ENCODE results near the gene AKR1B15.
"Not testable (repeated sequence)": the region's sequence is repeated elsewhere in the genome, so short reads cannot be mapped to it uniquely, and the experiment has no call there.

Gene AKR1B15

GRCh38 chr7:134522601-134523000 lies 26.3 kb upstream of the AKR1B15 start:
- no peak for TF ChIP-seq CTCF (IDR thresholded peaks at IDR 0.05; ENCODE audit: borderline replicate concordance, insufficient read depth, low read depth, low read length)

GRCh38 chr7:134525449-134525848 lies 23.5 kb upstream of the AKR1B15 start:
- not testable (repeated sequence) for H3K4me3 ChIP-seq (ENCODE audit: low read depth, low read length)

More at GRCh38 chr7:134522601-134523000, 26.3 kb upstream of the AKR1B15 start:
- H3K4me3 ChIP-seq (ENCODE audit: low read depth, low read length), result no peak overlapping the region

DNA sequence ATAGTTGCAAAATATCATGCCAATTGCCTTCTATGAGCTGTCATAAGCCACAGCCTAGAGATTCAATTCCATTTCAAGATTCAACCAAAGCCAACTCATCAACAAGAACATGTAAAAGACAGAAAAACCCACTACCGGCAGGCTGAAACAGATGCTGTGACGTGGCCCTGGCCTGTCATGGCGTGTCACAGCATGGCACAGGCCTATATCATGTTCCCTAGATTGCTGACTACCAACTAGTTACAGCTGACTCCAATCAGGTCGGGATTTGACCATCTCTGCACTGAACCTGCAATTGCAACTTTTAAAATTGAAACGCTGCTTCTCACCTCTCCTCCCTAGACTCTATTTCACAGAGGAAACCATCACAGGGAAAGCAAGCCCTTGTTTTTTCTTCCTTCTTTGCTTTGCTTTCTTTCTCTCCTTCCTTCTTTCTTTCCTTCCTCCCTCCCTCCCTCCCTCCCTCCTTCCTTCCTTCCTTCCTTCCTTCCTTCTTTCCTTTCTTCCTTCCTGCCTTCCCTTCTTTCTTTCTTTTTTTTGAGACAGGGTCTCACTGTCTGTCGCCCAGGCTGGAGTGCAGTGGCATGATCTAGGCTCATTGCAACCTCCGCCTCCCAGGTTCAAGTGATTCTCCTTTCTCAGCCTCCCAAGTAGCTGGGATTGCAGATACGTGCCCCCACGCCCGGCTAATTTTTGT lies 22.2 kb upstream of the AKR1B15 start:
- H3K4me3 ChIP-seq (ENCODE audit: low read depth, low read length), result not testable (repeated sequence)

DNA sequence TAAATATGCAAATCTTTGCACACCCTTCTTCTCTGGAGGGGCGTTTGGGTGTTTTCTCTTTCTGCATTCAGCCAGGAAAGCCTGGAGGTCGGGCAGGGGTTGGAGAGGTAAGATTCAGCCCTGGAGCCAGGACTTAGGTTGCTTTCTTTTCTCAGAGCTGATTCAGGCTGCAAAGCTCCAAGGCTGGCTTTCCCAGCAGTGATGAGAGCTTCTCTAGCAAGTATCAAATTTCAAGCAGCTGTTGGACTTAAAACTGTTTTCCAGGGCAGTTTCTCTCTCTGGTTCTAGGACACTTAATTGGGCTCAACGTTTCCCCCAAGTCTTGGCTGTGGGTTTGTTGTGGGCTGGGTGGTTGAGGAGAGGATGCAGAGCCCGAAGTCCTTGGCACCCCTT lies 20.9 kb upstream of the AKR1B15 start:
- H3K4me3 ChIP-seq (ENCODE audit: low read depth, low read length), result no peak overlapping the region
- no peak for TF ChIP-seq CTCF (IDR thresholded peaks at IDR 0.05; ENCODE audit: borderline replicate concordance, insufficient read depth, low read depth, low read length)

GRCh38 chr7:134528749-134529148 lies 20.2 kb upstream of the AKR1B15 start:
- no peak overlapping the region for H3K4me3 ChIP-seq (ENCODE audit: low read depth, low read length)
- TF ChIP-seq CTCF (IDR thresholded peaks at IDR 0.05; ENCODE audit: borderline replicate concordance, insufficient read depth, low read depth, low read length), result no peak

GRCh38 chr7:134530460-134530859 lies 18.4 kb upstream of the AKR1B15 start:
- no peak for TF ChIP-seq CTCF (IDR thresholded peaks at IDR 0.05; ENCODE audit: borderline replicate concordance, insufficient read depth, low read depth, low read length)
- no peak overlapping the region for H3K4me3 ChIP-seq (ENCODE audit: low read depth, low read length)

- H3K4me3 ChIP-seq (ENCODE audit: low read depth, low read length), result no peak overlapping the region
- TF ChIP-seq CTCF (IDR thresholded peaks at IDR 0.05; ENCODE audit: borderline replicate concordance, insufficient read depth, low read depth, low read length), result no peak
Observed at GRCh38 chr7:134532180-134532953, 16.5 kb upstream of the AKR1B15 start.

- TF ChIP-seq CTCF (IDR thresholded peaks at IDR 0.05; ENCODE audit: borderline replicate concordance, insufficient read depth, low read depth, low read length), result no peak
- H3K4me3 ChIP-seq (ENCODE audit: low read depth, low read length), result no peak overlapping the region
Observed at GRCh38 chr7:134532954-134533218, 16.0 kb upstream of the AKR1B15 start.
